Liver (tissue), 3 donors: ENCODE data around the gene DAPK1.

ENCODE experiments used
- ATF3 ChIP-seq: IDR thresholded peaks from 2 replicates; pipeline ENCODE4 v1.6.1; 2016; ENCODE audit warnings: antibody characterized with exemption
- CTCF ChIP-seq: fragments of 150-350 bp; IDR thresholded peaks from 2 replicates; pipeline ENCODE4 v1.5.1; 2017; ENCODE audit warnings: improper control_type of control experiment, low read depth, low read length; ENCODE audit not compliant: missing input control
- EGR1 ChIP-seq, 2 donors: IDR thresholded peaks; 2 replicates each; pipeline ENCODE4 v1.6.1; 2016 to 2018; ENCODE audit warnings: antibody characterized with exemption in 2 of 2, low read depth in 2 of 2
- FOXA1 ChIP-seq: IDR thresholded peaks from 2 replicates; pipeline ENCODE4 v1.6.1; 2016; ENCODE audit warnings: antibody characterized with exemption
- RAD21 ChIP-seq, 2 donors: IDR thresholded peaks; 2 replicates each; pipeline ENCODE4 v1.6.1; 2016; ENCODE audit warnings: antibody characterized with exemption in 2 of 2, mild to moderate bottlenecking in 2 of 2
- REST ChIP-seq: IDR thresholded peaks from 2 replicates; pipeline ENCODE4 v1.6.1; 2016; ENCODE audit warnings: antibody characterized with exemption, mild to moderate bottlenecking
- TAF1 ChIP-seq: conservative IDR thresholded peaks from 2 replicates; pipeline ENCODE4 v1.6.1; 2016; ENCODE audit warnings: antibody characterized with exemption, mild to moderate bottlenecking
- donor health status: healthy.
- donor health status: healthy.

GRCh38 chr9:87535817-87536539 is 38.3 kb downstream of the DAPK1 start:
- no peak for TF ChIP-seq CTCF
- no peak for TF ChIP-seq ATF3
- TF ChIP-seq FOXA1 = no peak
- TF ChIP-seq TAF1 = no peak
- TF ChIP-seq RAD21 (IDR thresholded peaks at IDR 0.05) = no peak
- no peak for TF ChIP-seq EGR1 (IDR thresholded peaks at IDR 0.05; ENCODE audit: low read depth in 2 of 2)
- TF ChIP-seq REST = no peak
